ENCODE data around the gene SLC16A6.

SLC16A6 gene

GRCh38 chr17:68306819-68307218, 15.9 kb upstream of the SLC16A6 start:
- TF ChIP-seq CTCF (IDR thresholded peaks at IDR 0.05; ENCODE audit: low read depth, low read length) = no peak
- DNase-seq (ENCODE audit: low read depth) = no peak

DNA sequence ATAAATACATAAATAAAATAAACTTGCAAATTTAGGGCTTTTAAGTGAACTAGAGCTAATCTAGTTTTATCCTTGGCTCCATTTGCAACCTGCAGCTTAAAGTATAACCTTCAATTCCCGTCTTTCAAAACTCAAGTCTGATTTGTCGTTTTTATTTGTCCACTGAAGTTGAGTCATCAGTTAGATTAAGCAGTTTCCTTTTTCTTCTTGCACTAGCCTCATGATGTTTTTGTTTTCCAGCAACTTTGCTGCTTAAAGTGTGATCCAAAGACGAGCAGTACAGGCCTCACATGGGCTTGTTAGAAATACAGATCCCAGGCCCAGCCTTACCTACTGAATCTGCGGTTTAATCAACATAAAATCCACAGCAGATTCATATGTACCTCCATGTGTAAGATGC, 14.2 kb upstream of the SLC16A6 start:
- no peak overlapping the region for H3K4me3 ChIP-seq (ENCODE audit: low read depth, low read length)
- peak; percentile 35 for DNase-seq (ENCODE audit: low read depth)
- TF ChIP-seq POLR2A (IDR thresholded peaks at IDR 0.05; ENCODE audit: extremely low read depth, insufficient read length) (no peak), CTCF (IDR thresholded peaks at IDR 0.05; ENCODE audit: low read depth, low read length) (no peak), MAX (IDR thresholded peaks at IDR 0.05; ENCODE audit: low read depth, low read length) (no peak), MYC (IDR thresholded peaks at IDR 0.05; ENCODE audit: low read depth, low read length) (no peak)

More at GRCh38 chr17:68306819-68307218, 15.9 kb upstream of the SLC16A6 start:
- no peak overlapping the region for H3K4me3 ChIP-seq (ENCODE audit: low read depth, low read length)

DNA sequence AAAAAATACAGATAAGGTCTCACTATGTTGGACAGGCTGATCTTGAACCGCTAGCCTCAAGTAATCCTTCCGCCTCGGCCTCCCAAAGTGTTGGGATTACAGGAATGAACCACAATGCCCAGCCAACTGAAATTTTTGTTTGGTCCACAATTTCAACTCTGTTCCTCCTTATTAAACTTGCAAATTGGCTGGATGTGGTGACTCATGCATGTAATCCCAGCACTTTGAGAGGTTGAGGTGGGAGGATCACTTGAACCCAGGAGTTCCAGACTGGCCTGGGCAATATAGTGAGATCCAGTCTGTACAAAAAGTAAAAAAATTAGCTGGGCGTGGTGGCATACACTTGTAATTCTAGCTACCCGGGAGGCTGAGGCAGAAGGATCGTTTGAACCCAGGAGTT, 13.8 kb upstream of the SLC16A6 start:
- DNase-seq (ENCODE audit: low read depth) = no peak
- TF ChIP-seq CTCF (IDR thresholded peaks at IDR 0.05; ENCODE audit: low read depth, low read length) (no peak), MAX (IDR thresholded peaks at IDR 0.05; ENCODE audit: low read depth, low read length) (no peak), POLR2A (IDR thresholded peaks at IDR 0.05; ENCODE audit: extremely low read depth, insufficient read length) (no peak), MYC (IDR thresholded peaks at IDR 0.05; ENCODE audit: low read depth, low read length) (no peak)

DNA sequence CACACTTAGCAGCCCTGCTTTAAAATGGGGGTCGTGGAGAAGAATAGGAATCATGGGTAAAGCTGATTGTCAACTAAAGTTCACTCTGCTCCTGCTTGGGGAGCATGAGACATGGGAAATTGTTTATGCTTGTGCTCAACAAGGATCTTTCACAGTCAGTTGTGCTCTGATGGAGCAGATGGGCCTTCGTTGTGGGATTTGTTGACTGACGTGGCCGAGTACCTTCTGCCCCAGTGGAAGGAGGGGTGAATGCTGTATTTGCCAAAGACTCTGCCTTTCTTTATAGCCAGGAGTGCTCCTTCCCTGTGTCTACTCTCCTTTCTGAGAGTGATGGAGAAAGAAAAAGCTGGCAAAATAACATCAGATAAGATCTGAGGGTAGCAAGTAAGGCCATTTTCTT, 11.7 kb upstream of the SLC16A6 start:
- H3K4me3 ChIP-seq (ENCODE audit: low read depth, low read length) = no peak overlapping the region
- DNase-seq (ENCODE audit: low read depth) = no peak
- TF ChIP-seq CTCF (IDR thresholded peaks at IDR 0.05; ENCODE audit: low read depth, low read length) (no peak), POLR2A (IDR thresholded peaks at IDR 0.05; ENCODE audit: extremely low read depth, insufficient read length) (no peak), MYC (IDR thresholded peaks at IDR 0.05; ENCODE audit: low read depth, low read length) (no peak)

More for the DNA sequence above, 13.8 kb upstream of the SLC16A6 start:
- no peak overlapping the region for H3K4me3 ChIP-seq (ENCODE audit: low read depth, low read length)

DNA sequence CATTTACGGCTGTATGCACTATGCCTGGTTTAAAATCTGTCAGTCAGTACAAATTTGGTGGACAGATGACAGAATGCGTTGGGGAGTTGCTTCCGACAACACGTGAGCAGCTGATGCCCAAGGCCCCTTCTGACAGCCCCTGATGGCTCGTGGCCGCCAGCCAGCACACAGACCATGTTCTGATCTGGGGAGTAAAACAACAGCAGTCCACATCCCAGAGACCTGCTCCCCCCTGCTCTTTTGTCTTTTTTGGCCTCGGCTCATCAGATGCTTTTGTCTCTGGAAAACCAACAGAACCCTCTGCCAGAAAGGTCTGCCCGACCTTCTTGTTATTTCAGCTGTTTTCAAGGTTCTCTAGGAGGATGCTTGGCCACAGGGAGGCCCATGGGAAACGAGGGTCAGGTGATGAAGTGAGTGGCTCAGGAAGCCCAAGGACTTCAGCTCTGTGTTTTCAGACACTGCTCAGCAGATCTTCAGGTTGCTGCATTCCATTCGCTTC, 11.2 kb upstream of the SLC16A6 start:
- no peak for DNase-seq (ENCODE audit: low read depth)
- H3K4me3 ChIP-seq (ENCODE audit: low read depth, low read length) = no peak overlapping the region
- TF ChIP-seq MYC (IDR thresholded peaks at IDR 0.05; ENCODE audit: low read depth, low read length) (no peak), POLR2A (IDR thresholded peaks at IDR 0.05; ENCODE audit: extremely low read depth, insufficient read length) (no peak), CTCF (IDR thresholded peaks at IDR 0.05; ENCODE audit: low read depth, low read length) (no peak), MAX (IDR thresholded peaks at IDR 0.05; ENCODE audit: low read depth, low read length) (no peak)

GRCh38 chr17:68301438-68301959, 10.6 kb upstream of the SLC16A6 start:
- TF ChIP-seq MYC (IDR thresholded peaks at IDR 0.05; ENCODE audit: low read depth, low read length) = no peak
- DNase-seq (ENCODE audit: low read depth) = no peak
- H3K4me3 ChIP-seq (ENCODE audit: low read depth, low read length) = no peak overlapping the region
